ENCODE data around the gene GABBR2. TPM values are rescaled to one million over a fixed set of nuclear protein-coding genes. Genes with fewer than 3 reads are reported as not detected.

The GABBR2 gene
- total RNA-seq, 1 donor from 2014 or later = not detected

DNA sequence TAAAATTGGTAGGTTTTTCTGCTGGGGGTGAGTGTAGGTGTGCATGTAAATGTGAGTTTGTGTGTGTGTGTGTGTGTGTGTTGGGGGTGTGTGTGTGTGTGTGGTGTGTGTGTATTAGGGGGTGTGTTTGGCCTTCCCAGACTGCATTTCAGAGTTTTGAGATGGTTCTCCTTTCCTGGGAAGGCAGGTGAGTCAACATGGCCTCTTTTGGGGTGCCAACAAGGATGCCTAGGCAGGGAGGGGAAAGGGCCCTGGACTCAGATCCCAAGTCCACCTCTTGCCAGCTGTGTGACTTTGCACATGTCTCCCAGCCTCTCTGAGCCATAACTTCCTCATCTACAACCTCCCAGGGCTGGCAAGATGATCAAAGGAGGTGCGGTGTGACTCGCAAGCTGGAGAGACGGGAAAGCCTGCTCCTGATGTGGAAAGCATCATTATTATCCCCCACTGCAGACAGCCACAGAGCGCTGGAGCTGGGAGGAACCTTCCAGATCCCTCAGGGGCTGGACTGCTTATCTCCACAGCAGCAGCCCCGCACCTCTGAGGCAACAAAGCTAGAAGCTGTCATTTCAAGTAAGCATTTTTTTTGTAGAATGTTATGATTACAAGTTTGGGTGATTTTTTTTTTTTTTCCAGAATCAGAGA is 389.8 kb downstream of the GABBR2 start:
- TF ChIP-seq, protein P1, sequence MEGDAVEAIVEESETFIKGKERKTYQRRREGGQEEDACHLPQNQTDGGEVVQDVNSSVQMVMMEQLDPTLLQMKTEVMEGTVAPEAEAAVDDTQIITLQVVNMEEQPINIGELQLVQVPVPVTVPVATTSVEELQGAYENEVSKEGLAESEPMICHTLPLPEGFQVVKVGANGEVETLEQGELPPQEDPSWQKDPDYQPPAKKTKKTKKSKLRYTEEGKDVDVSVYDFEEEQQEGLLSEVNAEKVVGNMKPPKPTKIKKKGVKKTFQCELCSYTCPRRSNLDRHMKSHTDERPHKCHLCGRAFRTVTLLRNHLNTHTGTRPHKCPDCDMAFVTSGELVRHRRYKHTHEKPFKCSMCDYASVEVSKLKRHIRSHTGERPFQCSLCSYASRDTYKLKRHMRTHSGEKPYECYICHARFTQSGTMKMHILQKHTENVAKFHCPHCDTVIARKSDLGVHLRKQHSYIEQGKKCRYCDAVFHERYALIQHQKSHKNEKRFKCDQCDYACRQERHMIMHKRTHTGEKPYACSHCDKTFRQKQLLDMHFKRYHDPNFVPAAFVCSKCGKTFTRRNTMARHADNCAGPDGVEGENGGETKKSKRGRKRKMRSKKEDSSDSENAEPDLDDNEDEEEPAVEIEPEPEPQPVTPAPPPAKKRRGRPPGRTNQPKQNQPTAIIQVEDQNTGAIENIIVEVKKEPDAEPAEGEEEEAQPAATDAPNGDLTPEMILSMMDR (IDR thresholded peaks at IDR 0.05) = no peak
- no peaks in the 10 kb centered on the region for H3K36me3 Mint-ChIP-seq (ENCODE audit: unreplicated experiment)
- no peaks in the 10 kb centered on the region for H3K27me3 Mint-ChIP-seq (ENCODE audit: unreplicated experiment)
- no peak overlapping the region for H3K27ac Mint-ChIP-seq (ENCODE audit: unreplicated experiment)
- no peaks in the 10 kb centered on the region for H3K4me1 Mint-ChIP-seq (ENCODE audit: unreplicated experiment)
- no peak overlapping the region for H3K4me3 Mint-ChIP-seq (ENCODE audit: unreplicated experiment)
- H3K9me3 Mint-ChIP-seq (ENCODE audit: unreplicated experiment) = no peaks in the 10 kb centered on the region
- DNase-seq (ENCODE audit: extremely low spot score, unreplicated experiment) = no peak

DNA sequence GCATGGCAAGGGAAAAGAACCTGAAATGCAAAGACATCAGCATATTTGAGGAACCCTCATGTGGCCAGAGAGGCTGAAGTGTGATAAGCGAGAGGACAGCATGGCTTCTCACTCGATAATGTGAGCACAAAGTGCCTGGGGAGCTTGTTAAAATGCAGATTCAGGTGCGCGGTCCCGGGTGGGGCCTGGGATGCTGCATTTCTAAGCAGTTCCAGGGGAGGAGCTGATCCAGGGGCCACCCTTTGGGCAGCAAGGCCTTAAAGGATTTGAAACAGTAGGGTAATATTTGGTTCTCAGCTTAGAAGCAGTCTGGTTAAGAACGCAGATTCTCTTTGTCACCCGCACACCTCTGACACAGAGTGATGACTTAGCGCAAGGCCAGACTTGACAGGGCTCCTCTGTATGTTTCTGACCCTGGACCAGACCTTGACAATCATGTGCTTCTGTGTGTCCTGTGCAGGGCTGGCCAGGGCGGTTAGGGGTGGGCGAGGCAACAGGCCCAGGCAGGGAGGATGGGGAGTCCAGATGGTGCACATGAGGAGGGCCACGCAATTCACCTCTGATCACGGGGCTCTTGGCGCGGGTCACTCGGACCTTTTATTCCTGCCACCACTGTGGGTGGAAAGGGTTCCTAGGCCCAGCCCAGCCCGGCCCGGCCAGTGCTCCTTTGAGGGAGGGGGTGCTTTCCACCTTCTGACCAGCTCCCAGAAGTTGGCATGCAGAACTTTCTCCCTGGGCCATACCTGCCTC is 390.5 kb downstream of the GABBR2 start:
- no peaks in the 10 kb centered on the region for H3K4me1 Mint-ChIP-seq (ENCODE audit: unreplicated experiment)
- no peak overlapping the region for H3K27ac Mint-ChIP-seq (ENCODE audit: unreplicated experiment)

DNA sequence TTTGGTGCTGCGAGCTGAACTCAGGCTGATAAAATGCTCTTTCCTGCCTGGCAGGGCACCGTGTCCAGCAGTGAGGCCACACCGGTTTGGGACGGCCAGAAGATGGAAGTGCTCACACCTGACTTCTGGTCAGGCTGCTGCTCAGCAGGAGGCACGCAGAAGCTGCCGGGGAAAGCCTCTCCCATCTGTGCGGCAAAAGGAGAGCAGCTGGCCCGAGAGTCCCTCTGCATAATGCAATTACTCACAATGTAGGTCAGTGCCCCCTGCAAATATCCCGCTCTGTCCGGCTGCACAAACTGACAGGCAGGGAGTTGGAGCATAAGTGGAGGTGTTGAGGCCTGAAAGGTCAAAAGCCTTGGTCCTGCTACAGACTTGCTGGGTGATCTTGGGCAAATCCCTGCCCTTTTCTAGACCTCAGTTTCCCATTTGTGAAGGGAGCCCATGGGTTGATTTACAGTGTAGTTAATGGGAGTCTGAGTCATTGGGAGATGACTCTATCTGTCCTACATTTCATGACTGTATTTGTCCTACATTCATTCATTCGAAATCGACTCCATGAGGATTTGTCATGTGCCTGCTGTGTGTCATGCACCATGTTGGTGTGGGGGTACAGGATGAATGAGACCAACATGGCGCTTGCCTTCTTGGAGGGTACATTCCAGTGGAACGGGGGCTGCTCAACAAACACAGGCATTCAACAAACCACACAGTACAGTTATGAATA is 391.4 kb downstream of the GABBR2 start:
- H3K27me3 Mint-ChIP-seq (ENCODE audit: unreplicated experiment) = peaks cover 5% of the 10 kb centered on the region
- no peak for DNase-seq (ENCODE audit: extremely low spot score, unreplicated experiment)
- H3K36me3 Mint-ChIP-seq (ENCODE audit: unreplicated experiment) = no peaks in the 10 kb centered on the region
- no peak overlapping the region for H3K4me3 Mint-ChIP-seq (ENCODE audit: unreplicated experiment)
- no peaks in the 10 kb centered on the region for H3K9me3 Mint-ChIP-seq (ENCODE audit: unreplicated experiment)
- H3K4me1 Mint-ChIP-seq (ENCODE audit: unreplicated experiment) = no peaks in the 10 kb centered on the region
- TF ChIP-seq, protein P1 (IDR thresholded peaks at IDR 0.05) = no peak
- no peak overlapping the region for H3K27ac Mint-ChIP-seq (ENCODE audit: unreplicated experiment)

More for the DNA sequence above, 390.5 kb downstream of the GABBR2 start:
- no peak for DNase-seq (ENCODE audit: extremely low spot score, unreplicated experiment)
- Mint-ChIP-seq H3K9me3 (ENCODE audit: unreplicated experiment) (no peaks in the 10 kb centered on the region), H3K36me3 (ENCODE audit: unreplicated experiment) (no peaks in the 10 kb centered on the region), H3K4me3 (ENCODE audit: unreplicated experiment) (no peak overlapping the region), H3K27me3 (ENCODE audit: unreplicated experiment) (peaks cover 3% of the 10 kb centered on the region)
- TF ChIP-seq, protein P1 (IDR thresholded peaks at IDR 0.05) = no peak

DNA sequence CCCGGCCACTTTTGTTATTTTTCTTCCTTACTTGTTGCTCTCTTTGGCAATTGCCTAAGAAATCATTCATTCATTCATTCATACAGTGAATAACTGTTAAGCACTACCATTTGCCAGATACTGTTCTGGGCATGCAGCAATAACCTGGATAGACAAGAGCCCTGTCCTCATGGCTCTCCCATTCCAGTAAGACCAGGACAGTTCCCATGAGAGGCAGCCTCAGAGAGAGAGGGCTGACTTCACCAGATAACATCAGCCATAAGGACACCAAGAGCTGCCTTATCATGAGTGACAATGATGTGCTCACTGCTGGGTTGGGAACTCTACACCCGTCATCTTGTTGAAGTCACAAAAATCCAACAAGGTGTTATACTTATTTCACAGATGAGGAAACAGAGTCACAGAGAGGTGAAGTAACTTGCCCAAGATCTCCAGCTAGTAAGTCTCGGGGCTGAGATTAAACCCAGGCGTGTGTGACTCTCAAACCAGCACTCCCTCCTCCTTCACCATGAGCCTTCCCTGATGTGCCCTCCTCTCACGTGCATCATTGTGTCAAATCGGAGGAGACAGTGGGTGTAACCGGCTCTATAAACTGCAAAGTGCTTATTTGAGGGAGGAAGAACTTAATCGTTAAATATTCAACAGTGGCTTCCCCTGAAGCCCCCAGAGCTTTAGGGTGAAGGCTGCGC is 392.1 kb downstream of the GABBR2 start:
- Mint-ChIP-seq H3K4me1 (ENCODE audit: unreplicated experiment) (no peaks in the 10 kb centered on the region), H3K9me3 (ENCODE audit: unreplicated experiment) (no peaks in the 10 kb centered on the region), H3K27ac (ENCODE audit: unreplicated experiment) (no peak overlapping the region), H3K4me3 (ENCODE audit: unreplicated experiment) (no peak overlapping the region), H3K27me3 (ENCODE audit: unreplicated experiment) (peaks cover 5% of the 10 kb centered on the region), H3K36me3 (ENCODE audit: unreplicated experiment) (no peaks in the 10 kb centered on the region)
- TF ChIP-seq, protein P1 (IDR thresholded peaks at IDR 0.05) = no peak
- no peak for DNase-seq (ENCODE audit: extremely low spot score, unreplicated experiment)
